A204.1 (cell line): ENCODE measurements around the gene STK32C.

ENCODE experiments used
- FAIRE-seq: peaks from 2 replicates; lab custom pipeline; 2012; peaks lifted over from hg19 to GRCh38; lab: Jason Lieb, UNC

STK32C gene

GRCh38 chr10:132198068-132198370 lies 109.7 kb downstream of the STK32C start:
- no peak for FAIRE-seq

- FAIRE-seq, result no peak
Measured at GRCh38 chr10:132197271-132198067, 110.3 kb downstream of the STK32C start.

GRCh38 chr10:132196178-132197113 lies 111.3 kb downstream of the STK32C start:
- FAIRE-seq, result no peak

GRCh38 chr10:132195366-132196075 lies 112.2 kb downstream of the STK32C start:
- FAIRE-seq, result no peak

- FAIRE-seq, result no peak
Measured at GRCh38 chr10:132194726-132195125, 113.0 kb downstream of the STK32C start.

GRCh38 chr10:132193907-132194552 lies 113.7 kb downstream of the STK32C start:
- no peak for FAIRE-seq

- no peak for FAIRE-seq
Measured at GRCh38 chr10:132192991-132193665, 114.6 kb downstream of the STK32C start.

GRCh38 chr10:132192076-132192975 lies 115.4 kb downstream of the STK32C start:
- FAIRE-seq, result no peak

- no peak for FAIRE-seq
Measured at GRCh38 chr10:132189810-132190422, 117.8 kb downstream of the STK32C start.

GRCh38 chr10:132189016-132189415 lies 118.7 kb downstream of the STK32C start:
- FAIRE-seq, result no peak

GRCh38 chr10:132188331-132188730 lies 119.4 kb downstream of the STK32C start:
- no peak for FAIRE-seq

GRCh38 chr10:132187430-132188138 lies 120.2 kb downstream of the STK32C start:
- FAIRE-seq, result no peak

- FAIRE-seq, result no peak
Measured at GRCh38 chr10:132186488-132187429, 121.0 kb downstream of the STK32C start, which contains the start of gene DPYSL4. Gene DPYSL4 (plus strand): TSS chr10:132186948. CDS start chr10:132187064, 116 bp downstream.

GRCh38 chr10:132185601-132186487 lies 121.9 kb downstream of the STK32C start:
- no peak for FAIRE-seq

- no peak for FAIRE-seq
Measured at GRCh38 chr10:132184816-132185593, 122.7 kb downstream of the STK32C start.

GRCh38 chr10:132183046-132183445 lies 124.7 kb downstream of the STK32C start:
- no peak for FAIRE-seq
